NCI-H2171 (cell line): Measurements from ENCODE around the gene CPNE4.
"Not testable (repeated sequence)": the region's sequence is repeated elsewhere in the genome, so short reads cannot be mapped to it uniquely, and the experiment has no call there.

Experiments used
- DNase-seq: peaks from one replicate; lab custom pipeline; 2025; lab: John Stamatoyannopoulos, UW

CPNE4 gene

GRCh38 chr3:131957980-131958379 is 76.8 kb downstream of the CPNE4 start:
- no peak for DNase-seq

- no peak for DNase-seq
These were observed 77.3 kb downstream of the CPNE4 start for GRCh38 chr3:131957511-131957910.

DNA sequence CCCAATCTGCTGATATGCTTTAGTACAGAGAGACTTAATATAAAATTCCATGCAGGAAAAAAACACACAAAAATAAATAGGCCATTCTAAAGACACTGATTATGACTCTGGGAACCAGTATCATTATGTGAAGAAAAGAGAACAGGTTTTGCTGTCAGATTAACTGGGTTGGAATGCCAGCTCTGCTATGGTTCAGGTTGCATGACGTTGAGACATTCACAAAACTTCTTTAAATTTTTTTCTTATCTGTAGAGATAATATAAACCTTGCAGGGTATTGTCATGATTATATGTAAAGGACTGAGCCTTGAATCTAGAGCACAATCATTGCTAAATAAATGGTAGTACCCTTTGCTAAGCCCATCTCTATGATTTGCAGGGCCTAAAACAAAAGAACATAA is 86.0 kb downstream of the CPNE4 start:
- no peak for DNase-seq

GRCh38 chr3:131944676-131945075 is 90.1 kb downstream of the CPNE4 start:
- DNase-seq = no peak

DNA sequence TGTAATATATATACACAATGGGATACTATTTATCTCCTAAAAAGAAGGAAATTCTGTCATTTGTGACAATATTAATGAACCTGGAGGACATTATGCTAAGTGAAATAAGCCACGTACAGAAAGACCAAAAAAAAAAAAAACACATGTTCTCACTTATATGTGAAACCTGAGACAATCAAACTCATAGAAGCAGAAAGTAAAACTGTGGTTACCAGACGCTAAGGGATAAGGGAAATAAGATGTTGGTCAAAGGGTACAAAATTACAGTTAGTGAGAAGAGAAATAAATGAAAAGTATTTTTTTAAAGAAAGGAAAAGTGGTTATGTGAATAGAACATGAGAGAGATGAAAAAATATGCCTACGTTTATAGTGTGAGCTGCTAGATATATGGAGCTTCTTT is 101.1 kb downstream of the CPNE4 start:
- DNase-seq = no peak

GRCh38 chr3:131928593-131928992 is 106.2 kb downstream of the CPNE4 start:
- no peak for DNase-seq

- DNase-seq = no peak
These were observed 109.2 kb downstream of the CPNE4 start for GRCh38 chr3:131925571-131925970.

DNA sequence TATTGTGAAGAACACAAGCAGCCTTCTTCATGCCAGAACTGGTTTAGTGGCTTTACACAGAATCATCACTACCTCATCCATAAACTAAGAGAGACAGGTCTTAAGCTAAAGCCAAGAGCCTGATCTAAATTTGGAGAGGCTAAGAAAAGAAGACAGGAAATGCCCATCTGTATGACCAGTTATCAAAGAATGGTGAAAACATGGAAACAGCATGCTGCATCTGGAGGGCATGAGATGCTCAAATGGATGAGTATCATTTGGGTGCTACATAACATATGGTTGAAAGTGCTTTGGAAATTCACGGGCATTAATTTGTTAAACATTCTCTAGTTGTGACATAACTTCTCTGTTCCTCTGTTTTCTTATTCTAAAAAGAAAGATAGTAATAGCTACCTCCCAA is 112.5 kb downstream of the CPNE4 start:
- no peak for DNase-seq

DNA sequence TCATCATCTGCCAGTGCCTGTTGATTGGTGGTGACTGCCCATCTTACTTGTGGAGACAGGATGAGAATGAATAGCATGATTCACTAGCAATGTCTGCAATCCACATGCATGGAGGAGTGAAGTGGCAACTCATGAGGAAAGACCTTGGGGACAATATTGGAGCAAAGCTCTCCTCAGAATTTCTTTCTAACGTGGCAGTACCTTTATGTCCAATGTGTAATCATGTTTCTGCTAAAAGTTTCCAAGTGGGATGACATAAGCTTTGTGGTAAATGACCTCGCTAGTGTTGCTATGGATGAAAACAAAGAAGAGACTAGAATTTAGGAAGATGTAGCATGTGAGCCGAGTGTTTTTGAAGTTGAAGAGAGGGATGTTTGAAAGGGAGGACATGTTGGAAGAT is 117.8 kb downstream of the CPNE4 start:
- no peak for DNase-seq

DNA sequence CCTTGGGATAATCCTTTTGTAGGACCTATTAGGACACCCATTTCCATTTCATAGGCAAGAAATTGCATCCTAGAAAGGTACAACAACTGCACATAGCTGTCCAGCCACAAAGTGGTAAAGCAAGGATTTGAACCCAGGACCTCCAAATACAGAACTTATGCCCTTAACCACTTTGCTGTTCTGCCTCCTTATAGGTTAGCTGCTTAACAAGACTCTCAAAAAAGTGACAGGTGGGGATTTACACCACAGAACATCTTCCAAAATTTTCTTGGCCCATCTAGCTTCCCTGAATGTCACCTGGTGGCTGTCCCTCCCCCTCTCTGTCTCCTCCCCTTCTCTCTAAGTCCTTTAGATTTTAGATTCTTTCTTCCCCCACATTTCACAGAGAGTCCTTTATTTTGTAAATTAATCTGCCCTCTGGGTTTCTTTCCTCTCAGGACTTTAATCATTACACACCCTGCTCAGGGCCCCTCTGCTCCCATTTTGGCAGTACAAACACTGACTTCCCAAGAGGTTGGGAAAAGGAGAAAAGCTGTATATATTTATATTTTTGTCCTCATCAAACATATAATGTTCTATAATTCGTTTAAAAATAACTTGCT is 120.6 kb downstream of the CPNE4 start:
- no peak for DNase-seq

GRCh38 chr3:131912255-131912654 is 122.6 kb downstream of the CPNE4 start:
- no peak for DNase-seq

- no peak for DNase-seq
These were observed 127.0 kb downstream of the CPNE4 start for GRCh38 chr3:131907796-131908195.

GRCh38 chr3:131903988-131904415 is 130.8 kb downstream of the CPNE4 start:
- no peak for DNase-seq

DNA sequence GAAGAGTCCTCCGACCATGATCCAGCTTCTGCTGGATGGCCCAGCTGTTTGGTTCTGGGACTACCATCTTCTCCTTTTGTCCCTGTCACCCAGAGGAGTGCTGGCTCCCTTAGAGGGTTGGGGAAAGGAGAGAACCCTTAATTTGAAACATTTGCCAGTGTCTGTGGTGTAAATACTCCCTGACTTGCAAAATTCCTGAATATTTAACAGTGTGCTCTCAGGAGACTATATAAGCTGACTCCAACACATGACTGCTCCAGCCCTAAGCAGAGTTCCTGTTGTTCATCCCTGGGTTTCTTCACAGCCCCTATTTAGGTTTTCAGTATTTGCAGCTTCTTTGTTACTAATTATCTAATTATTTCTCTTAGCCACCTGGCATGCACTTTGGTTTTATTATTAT is 133.1 kb downstream of the CPNE4 start:
- DNase-seq = no peak

DNA sequence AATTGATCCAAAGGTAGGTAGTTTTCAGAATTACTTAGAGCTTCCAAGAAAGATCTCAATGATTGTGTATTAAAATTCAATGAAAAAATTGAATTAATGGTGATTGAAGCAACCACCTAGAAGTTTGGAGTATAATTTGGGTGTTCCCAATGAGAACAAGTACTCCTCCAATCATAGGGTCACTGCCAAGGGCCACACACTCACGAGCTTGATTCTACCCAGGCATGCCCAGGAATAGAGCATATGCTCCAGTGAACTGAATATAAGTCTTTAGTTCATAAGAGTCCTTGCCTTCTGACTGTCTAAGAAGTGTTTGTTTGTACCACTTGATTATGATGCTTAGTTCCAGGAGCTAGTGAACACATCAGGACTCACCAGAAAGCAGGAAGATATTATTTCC is 133.9 kb downstream of the CPNE4 start:
- no peak for DNase-seq

- DNase-seq = no peak
These were observed 135.8 kb downstream of the CPNE4 start for GRCh38 chr3:131899021-131899420.

- no peak for DNase-seq
These were observed 136.5 kb downstream of the CPNE4 start for GRCh38 chr3:131898346-131898745.

- no peak for DNase-seq
These were observed 138.5 kb downstream of the CPNE4 start for GRCh38 chr3:131896285-131896684.

DNA sequence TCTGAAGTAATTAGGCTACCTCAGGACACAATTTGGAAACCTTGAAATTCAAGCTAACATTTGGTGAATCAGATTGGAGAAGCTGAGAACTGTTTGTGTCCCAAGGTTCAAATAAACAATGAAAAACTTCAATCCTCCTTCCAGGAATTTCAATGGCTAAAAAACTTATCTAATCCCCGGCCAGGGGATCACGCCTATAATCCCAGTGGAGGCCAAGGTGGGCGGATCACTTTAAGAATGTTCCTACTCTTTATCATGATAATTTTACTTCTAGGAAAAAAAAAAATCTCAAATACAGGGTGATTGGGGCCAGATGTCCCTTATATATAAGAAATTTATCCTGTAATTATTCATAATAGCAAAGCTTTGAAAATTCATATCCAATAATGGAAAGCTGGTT is 139.0 kb downstream of the CPNE4 start:
- no peak for DNase-seq

DNA sequence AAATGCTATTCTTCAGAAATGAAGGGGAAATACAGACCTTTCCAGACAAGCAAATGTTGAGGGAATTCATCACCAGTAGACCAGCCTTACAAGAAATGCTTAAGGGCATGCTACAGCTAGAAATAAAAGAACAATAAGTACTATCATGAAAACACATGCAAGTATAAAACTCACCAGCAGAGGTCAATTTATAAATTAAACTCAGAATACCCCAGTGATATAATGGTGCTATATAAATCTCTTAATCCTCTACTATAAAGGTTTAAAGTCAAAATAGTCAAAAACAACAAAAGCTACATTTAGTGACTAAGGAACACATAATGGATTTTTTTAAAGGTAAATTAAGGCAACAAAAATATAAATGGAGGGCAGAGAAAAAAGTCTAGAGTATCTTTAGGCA is 142.5 kb downstream of the CPNE4 start:
- DNase-seq = no peak

DNA sequence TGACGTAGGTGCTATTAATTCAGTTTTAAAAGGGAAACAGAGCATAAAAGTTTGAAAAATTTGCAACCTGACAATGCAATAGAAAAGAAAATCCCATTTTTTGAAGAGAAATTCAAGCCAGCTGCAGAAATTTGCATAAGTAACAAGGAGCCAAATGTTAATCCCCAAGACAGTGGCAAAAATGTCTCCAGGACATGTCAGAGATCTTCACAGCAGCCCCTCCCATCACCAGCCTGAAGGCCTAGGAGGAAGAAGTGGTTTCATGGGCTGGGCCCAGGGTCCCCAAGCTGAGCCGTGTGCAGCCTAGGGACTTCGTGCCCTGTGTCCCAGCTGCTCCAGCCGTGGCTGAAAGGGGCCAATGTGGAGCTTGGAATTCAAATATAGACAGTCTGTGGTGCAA is 148.9 kb downstream of the CPNE4 start:
- not testable (repeated sequence) for DNase-seq

DNA sequence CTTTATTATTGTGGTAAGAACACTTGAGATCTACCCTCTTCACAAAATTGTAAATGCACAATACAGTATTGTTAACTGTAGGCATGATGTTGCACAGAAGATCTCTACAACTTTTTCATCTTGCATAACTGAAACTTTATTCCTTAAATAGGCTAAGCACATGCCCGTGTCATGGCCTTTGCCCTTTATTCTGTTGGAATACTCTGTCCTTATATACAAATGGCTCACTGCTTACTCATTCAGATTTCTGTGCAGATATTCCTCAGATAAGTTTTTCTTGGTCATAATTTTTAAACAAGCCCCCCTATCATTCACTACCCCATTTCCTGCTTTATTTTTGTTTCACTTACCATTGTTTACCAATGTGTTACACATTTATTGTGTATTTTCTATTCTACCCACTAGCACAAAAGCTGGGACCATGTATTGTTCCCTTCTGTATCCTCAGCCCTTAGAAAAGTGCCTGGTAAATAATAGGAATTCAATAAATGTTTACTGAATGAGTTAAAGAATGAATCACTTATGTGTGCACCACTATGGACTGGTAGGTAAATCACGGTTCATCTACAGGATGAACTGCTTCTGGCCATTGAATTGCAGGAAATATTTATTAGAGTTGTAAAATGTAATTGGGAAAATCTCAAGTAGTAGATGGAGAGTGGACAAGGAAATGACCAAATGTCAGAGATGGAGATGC is 151.0 kb downstream of the CPNE4 start:
- no peak for DNase-seq

GRCh38 chr3:131883086-131883485 is 151.7 kb downstream of the CPNE4 start:
- no peak for DNase-seq

- no peak for DNase-seq
These were observed 153.0 kb downstream of the CPNE4 start for GRCh38 chr3:131881777-131882176.
